Measurements from ENCODE around the gene CTRL. TPM values are rescaled to one million over a fixed set of nuclear protein-coding genes. Genes with fewer than 3 reads are reported as not detected.

CTRL gene
- polyA plus RNA-seq, 1 donor (not counting 4 experiments of a cell fraction or from before 2014, with no cell fraction given) = 0.10 TPM

DNA sequence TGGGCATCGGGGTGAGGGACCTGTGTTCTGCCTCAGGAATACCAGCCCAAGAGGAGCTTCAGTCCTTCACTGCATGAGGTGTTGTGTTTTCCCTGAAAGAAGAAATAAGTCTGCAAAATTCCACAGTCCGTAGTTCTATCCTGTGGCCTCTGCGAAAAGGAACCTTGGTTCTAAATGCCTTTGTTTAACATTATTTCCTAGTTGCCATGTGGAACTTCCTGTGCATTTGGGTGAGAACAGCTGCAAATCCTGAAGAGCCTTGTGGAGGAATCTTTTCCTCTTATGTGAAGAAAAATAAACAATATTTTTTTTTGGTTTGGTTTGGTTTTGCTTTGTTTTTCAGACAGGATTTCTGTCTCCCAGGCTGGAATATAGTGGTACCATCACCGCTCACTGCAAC lies 28.8 kb downstream of the CTRL start:
- Histone ChIP-seq H4K20me1 (ENCODE audit: control insufficient read depth, extremely low read depth, insufficient read depth, low read length) (no peaks in the 10 kb centered on the region), H2AFZ (ENCODE audit: control insufficient read depth, low read length) (no peak overlapping the region), H3K9me1 (ENCODE audit: control insufficient read depth, extremely low read depth, insufficient read depth, low read length) (no peaks in the 10 kb centered on the region), H3K27me3 (ENCODE audit: control insufficient read depth, extremely low read depth, insufficient read depth, low read length) (no peaks in the 10 kb centered on the region), H3K36me3 (ENCODE audit: control insufficient read depth in 2 of 2, extremely low read depth in 1 of 2, insufficient read depth in 2 of 2, low read length in 2 of 2) (peaks cover 0 to 10% of the 10 kb centered on the region in 2 experiments), H3K79me2 (ENCODE audit: control insufficient read depth, insufficient read depth, low read length) (peaks cover 13% of the 10 kb centered on the region), H3K4me3 (ENCODE audit: control insufficient read depth in 2 of 3, extremely low read depth in 1 of 3, insufficient read depth in 2 of 3, low read depth in 1 of 3, low read length in 3 of 3) (no peak overlapping the region), H3K9ac (ENCODE audit: control insufficient read depth, extremely low read depth, insufficient read depth, low read length) (no peak overlapping the region), H3K4me2 (ENCODE audit: control insufficient read depth, extremely low read depth, insufficient read depth, low read depth, low read length) (no peak overlapping the region), H3K27ac (ENCODE audit: control insufficient read depth, insufficient read depth, low read length) (no peak overlapping the region), H3K9me3 (ENCODE audit: control insufficient read depth, low read depth, low read length) (no peaks in the 10 kb centered on the region), H3K4me1 (ENCODE audit: control insufficient read depth, extremely low read depth, insufficient read depth, low read length) (no peaks in the 10 kb centered on the region)
- FAIRE-seq = no peak
- dilution Hi-C loops (cut with MboI; ENCODE audit: extremely low pct_ligation_motif_present, low sequenced_read_pairs) = no loop called here
- TF ChIP-seq, protein P1, sequence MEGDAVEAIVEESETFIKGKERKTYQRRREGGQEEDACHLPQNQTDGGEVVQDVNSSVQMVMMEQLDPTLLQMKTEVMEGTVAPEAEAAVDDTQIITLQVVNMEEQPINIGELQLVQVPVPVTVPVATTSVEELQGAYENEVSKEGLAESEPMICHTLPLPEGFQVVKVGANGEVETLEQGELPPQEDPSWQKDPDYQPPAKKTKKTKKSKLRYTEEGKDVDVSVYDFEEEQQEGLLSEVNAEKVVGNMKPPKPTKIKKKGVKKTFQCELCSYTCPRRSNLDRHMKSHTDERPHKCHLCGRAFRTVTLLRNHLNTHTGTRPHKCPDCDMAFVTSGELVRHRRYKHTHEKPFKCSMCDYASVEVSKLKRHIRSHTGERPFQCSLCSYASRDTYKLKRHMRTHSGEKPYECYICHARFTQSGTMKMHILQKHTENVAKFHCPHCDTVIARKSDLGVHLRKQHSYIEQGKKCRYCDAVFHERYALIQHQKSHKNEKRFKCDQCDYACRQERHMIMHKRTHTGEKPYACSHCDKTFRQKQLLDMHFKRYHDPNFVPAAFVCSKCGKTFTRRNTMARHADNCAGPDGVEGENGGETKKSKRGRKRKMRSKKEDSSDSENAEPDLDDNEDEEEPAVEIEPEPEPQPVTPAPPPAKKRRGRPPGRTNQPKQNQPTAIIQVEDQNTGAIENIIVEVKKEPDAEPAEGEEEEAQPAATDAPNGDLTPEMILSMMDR (optimal IDR thresholded peaks at IDR 0.05 in 1 of 3, IDR thresholded peaks at IDR 0.05 in 1 of 3, conservative IDR thresholded peaks at IDR 0.05 in 1 of 3; ENCODE audit: extremely low read depth in 1 of 3, insufficient read depth in 2 of 3, low read length in 3 of 3) = no peak
- no peak for TF ChIP-seq EZH2 (IDR thresholded peaks at IDR 0.05; ENCODE audit: low read length)
- DNase-seq (ENCODE audit: low read depth, low spot score) = no peak

DNA sequence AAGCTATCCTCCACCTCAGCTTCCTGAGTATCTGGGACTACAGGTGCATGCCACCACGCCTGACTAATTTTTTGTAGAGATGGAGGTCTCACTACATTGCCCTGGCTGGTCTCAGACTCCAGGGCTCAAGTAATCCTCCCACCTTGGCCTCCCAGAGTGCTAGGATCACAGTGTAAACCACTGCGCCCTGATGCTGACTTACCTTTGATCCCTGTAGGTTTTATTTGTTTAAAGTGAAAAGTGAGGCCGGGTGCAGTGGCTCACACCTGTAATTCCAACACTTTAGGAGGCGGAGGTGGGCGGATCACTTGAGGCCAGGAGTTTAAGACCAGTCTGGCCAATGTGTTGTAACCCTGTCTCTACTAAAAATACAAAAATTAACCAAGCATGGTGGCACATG lies 29.9 kb downstream of the CTRL start:
- dilution Hi-C loops (cut with MboI; ENCODE audit: extremely low pct_ligation_motif_present, low sequenced_read_pairs) = no loop called here
- no peaks in the 10 kb centered on the region for H3K9me3 ChIP-seq (ENCODE audit: control insufficient read depth, low read depth, low read length)
- H3K79me2 ChIP-seq (ENCODE audit: control insufficient read depth, insufficient read depth, low read length) = peaks cover 21% of the 10 kb centered on the region
- H3K4me1 ChIP-seq (ENCODE audit: control insufficient read depth, extremely low read depth, insufficient read depth, low read length) = no peaks in the 10 kb centered on the region
- no peak overlapping the region for H3K4me2 ChIP-seq (ENCODE audit: control insufficient read depth, extremely low read depth, insufficient read depth, low read depth, low read length)
- peaks cover 0 to 10% of the 10 kb centered on the region in 2 experiments for H3K36me3 ChIP-seq (ENCODE audit: control insufficient read depth in 2 of 2, extremely low read depth in 1 of 2, insufficient read depth in 2 of 2, low read length in 2 of 2)
- FAIRE-seq (no peak), DNase-seq (ENCODE audit: low read depth, low spot score) (no peak)
- no peak overlapping the region for H2AFZ ChIP-seq (ENCODE audit: control insufficient read depth, low read length)
- TF ChIP-seq, protein P1 (optimal IDR thresholded peaks at IDR 0.05 in 1 of 3, IDR thresholded peaks at IDR 0.05 in 1 of 3, conservative IDR thresholded peaks at IDR 0.05 in 1 of 3; ENCODE audit: extremely low read depth in 1 of 3, insufficient read depth in 2 of 3, low read length in 3 of 3) = no peak
- TF ChIP-seq EZH2 (IDR thresholded peaks at IDR 0.05; ENCODE audit: low read length) = no peak
- no peak overlapping the region for H3K27ac ChIP-seq (ENCODE audit: control insufficient read depth, insufficient read depth, low read length)
- H3K9ac ChIP-seq (ENCODE audit: control insufficient read depth, extremely low read depth, insufficient read depth, low read length) = no peak overlapping the region
- H3K9me1 ChIP-seq (ENCODE audit: control insufficient read depth, extremely low read depth, insufficient read depth, low read length) = no peaks in the 10 kb centered on the region
- no peak overlapping the region for H3K4me3 ChIP-seq (ENCODE audit: control insufficient read depth in 2 of 3, extremely low read depth in 1 of 3, insufficient read depth in 2 of 3, low read depth in 1 of 3, low read length in 3 of 3)
- no peaks in the 10 kb centered on the region for H3K27me3 ChIP-seq (ENCODE audit: control insufficient read depth, extremely low read depth, insufficient read depth, low read length)
- no peaks in the 10 kb centered on the region for H4K20me1 ChIP-seq (ENCODE audit: control insufficient read depth, extremely low read depth, insufficient read depth, low read length)
